ENCODE data around the gene CLEC10A.
"Not testable (repeated sequence)": the region's sequence is repeated elsewhere in the genome, so short reads cannot be mapped to it uniquely, and the experiment has no call there.

Gene CLEC10A

DNA sequence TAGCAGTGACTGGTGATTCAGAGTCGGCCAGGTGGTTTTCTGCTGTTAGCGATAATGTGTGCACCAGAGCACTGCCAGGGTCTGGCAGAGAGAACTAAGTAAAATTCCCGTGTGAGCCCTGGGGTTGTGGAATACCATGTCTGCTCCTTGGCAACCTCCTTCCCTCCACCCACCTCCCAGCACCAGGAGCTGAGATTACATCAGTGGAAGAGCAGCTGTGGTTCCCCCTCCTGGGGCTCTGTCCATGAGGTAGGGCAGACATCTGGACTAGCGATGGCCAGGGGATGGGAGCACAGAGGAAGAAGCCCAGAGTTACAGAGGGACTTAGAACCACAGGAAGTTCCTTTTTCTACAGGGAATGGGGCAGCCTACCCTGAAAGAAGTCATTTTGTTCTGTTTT is 15.8 kb downstream of the CLEC10A start:
- no peak overlapping the region for H3K27ac ChIP-seq (ENCODE audit: low read length)

DNA sequence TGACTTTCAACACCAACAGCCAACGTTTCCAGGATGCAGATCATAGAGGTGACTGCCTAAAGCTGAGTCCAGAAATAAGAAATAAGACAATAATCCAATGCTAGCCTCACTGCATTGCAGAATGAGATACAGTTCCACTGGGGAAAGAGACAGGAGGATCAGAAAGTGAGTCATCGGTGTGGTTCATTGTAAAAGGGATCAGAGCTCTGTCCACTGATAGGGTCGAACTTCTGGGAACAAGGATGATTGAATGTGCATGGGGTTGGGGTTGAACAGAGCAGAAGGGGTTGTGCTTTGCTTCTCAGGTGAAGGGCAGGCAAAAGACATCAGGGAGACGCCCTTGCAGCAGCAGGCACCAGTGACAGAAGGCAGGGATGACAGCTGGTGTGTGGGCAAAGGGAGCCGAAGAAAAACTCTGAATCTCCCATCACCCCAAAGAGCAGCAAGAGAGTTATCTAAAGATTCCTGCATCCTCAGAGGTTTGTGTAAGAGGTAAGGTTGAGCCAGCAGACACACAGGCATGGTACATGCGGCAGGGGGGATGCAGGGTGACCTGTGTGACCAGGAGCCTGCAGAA is 16.4 kb downstream of the CLEC10A start:
- H3K4me1 ChIP-seq (ENCODE audit: insufficient read depth, low read length), result no peaks in the 10 kb centered on the region

More for the DNA sequence above, 15.8 kb downstream of the CLEC10A start:
- H3K9ac ChIP-seq (ENCODE audit: low read depth, low read length), result no peak overlapping the region
- H3K27me3 ChIP-seq (ENCODE audit: insufficient read depth, low read length), result no peaks in the 10 kb centered on the region
- peaks cover 16% of the 10 kb centered on the region for H3K9me3 ChIP-seq (ENCODE audit: insufficient read depth, low read depth, low read length)
- no peaks in the 10 kb centered on the region for H3K36me3 ChIP-seq (ENCODE audit: insufficient read depth, low read depth, low read length)
- no peak overlapping the region for H3K4me3 ChIP-seq (ENCODE audit: low read length)
- H3K4me1 ChIP-seq (ENCODE audit: insufficient read depth, low read length), result no peaks in the 10 kb centered on the region

DNA sequence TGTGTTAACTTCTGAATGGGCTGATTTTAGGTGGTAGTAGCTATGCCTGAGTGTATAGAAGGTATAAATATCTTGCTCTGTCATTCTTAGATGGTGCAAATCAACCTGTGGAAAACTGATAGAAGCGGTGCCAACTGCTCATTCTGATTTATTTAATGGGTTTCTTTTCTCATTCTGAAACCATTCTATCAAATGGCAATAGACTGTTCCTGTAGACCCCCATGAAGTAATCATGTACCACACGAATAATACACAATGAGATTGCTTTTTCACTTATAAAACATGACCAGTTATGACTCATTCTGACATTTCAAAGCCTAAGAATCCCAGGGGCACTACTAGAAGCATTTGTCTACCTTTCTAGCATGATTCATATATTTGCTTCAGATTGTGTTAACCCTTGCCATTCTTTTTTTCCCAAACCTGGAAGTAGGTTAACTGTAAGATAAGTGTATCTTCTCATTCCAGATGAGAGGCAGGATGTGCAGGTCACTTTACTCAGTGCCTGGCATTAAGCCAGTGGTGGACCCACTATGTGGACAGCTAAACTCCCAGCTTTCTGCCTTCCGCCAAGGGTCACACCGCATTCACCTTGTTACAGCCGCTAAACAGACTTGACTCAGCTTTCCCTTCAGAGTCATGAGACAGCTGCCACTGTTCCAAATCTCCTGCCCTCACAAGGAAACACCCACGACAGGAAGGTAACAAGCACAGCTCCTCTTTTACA is 19.7 kb downstream of the CLEC10A start:
- Histone ChIP-seq H3K36me3 (ENCODE audit: insufficient read depth, low read depth, low read length) (no peaks in the 10 kb centered on the region), H3K9me3 (ENCODE audit: insufficient read depth, low read depth, low read length) (no peaks in the 10 kb centered on the region), H3K4me1 (ENCODE audit: insufficient read depth, low read length) (no peaks in the 10 kb centered on the region), H3K27me3 (ENCODE audit: insufficient read depth, low read length) (no peaks in the 10 kb centered on the region), H3K4me3 (ENCODE audit: low read length) (no peak overlapping the region), H3K27ac (ENCODE audit: low read length) (no peak overlapping the region), H3K9ac (ENCODE audit: low read depth, low read length) (no peak overlapping the region)

More for the DNA sequence above, 16.4 kb downstream of the CLEC10A start:
- Histone ChIP-seq H3K36me3 (ENCODE audit: insufficient read depth, low read depth, low read length) (no peaks in the 10 kb centered on the region), H3K27ac (ENCODE audit: low read length) (no peak overlapping the region), H3K9ac (ENCODE audit: low read depth, low read length) (no peak overlapping the region), H3K27me3 (ENCODE audit: insufficient read depth, low read length) (no peaks in the 10 kb centered on the region), H3K4me3 (ENCODE audit: low read length) (no peak overlapping the region), H3K9me3 (ENCODE audit: insufficient read depth, low read depth, low read length) (peaks cover 16% of the 10 kb centered on the region)

DNA sequence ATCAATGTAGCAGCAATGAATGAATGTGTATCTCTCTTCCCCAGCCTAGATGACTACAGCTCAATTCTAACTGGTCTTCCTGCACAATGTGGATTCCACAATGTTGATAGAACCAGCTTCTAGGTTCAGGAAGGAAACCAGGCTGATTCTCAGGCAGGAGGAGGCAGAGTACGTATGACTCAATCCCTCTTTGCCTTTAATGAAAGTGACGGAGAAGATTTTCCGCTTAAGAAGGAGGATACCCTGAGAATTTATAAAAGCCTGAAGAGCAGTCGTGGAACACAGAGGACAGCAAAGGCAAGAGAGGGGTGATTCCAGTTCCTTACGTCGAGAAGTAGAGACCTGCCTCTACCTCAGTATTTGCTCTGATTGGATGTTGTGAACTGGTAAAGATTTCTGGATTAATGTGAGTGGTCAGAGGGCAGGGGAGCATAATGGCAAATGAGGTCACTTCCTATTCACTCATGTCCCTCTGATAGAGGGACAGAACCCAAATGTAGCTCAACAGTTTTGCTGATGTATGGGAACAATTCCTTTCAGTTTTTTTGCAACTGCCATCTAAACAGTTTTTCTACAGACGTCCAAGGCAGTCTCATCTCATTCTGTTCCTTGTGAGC is 21.1 kb downstream of the CLEC10A start:
- Histone ChIP-seq H3K27ac (ENCODE audit: low read length) (no peak overlapping the region), H3K4me1 (ENCODE audit: insufficient read depth, low read length) (no peaks in the 10 kb centered on the region), H3K9ac (ENCODE audit: low read depth, low read length) (no peak overlapping the region), H3K9me3 (ENCODE audit: insufficient read depth, low read depth, low read length) (no peaks in the 10 kb centered on the region), H3K27me3 (ENCODE audit: insufficient read depth, low read length) (no peaks in the 10 kb centered on the region), H3K36me3 (ENCODE audit: insufficient read depth, low read depth, low read length) (no peaks in the 10 kb centered on the region), H3K4me3 (ENCODE audit: low read length) (no peak overlapping the region)

DNA sequence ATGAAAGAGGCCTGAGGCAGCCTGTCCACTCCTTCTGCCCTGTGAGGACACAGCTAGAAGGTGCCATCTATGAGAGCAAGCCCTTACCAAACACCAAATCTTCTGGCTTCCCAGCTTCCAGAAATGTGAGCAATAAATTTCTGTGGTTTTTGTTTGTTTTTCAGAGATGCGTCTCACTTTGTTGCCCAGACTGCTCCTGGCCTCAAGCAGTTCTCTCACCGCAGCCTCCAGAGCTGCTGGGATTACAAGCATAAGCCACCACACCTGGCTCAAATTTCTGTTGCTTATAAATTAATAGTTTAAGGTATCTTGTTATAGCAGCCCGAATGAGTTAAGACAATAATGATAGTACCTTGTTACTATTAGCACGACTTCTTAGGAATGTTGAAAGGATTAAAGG is 23.7 kb downstream of the CLEC10A start:
- H3K9me3 ChIP-seq (ENCODE audit: insufficient read depth, low read depth, low read length), result no peaks in the 10 kb centered on the region
- H3K36me3 ChIP-seq (ENCODE audit: insufficient read depth, low read depth, low read length), result no peaks in the 10 kb centered on the region
- no peak overlapping the region for H3K4me3 ChIP-seq (ENCODE audit: low read length)
- H3K4me1 ChIP-seq (ENCODE audit: insufficient read depth, low read length), result no peaks in the 10 kb centered on the region
- H3K27ac ChIP-seq (ENCODE audit: low read length), result no peak overlapping the region
- H3K9ac ChIP-seq (ENCODE audit: low read depth, low read length), result no peak overlapping the region
- H3K27me3 ChIP-seq (ENCODE audit: insufficient read depth, low read length), result no peaks in the 10 kb centered on the region

GRCh38 chr17:7050583-7050982 is 29.5 kb downstream of the CLEC10A start:
- not testable (repeated sequence) for H3K27ac ChIP-seq (ENCODE audit: low read length); H3K9me3 ChIP-seq (ENCODE audit: insufficient read depth, low read depth, low read length); H3K36me3 ChIP-seq (ENCODE audit: insufficient read depth, low read depth, low read length); H3K9ac ChIP-seq (ENCODE audit: low read depth, low read length); H3K4me3 ChIP-seq (ENCODE audit: low read length); H3K4me1 ChIP-seq (ENCODE audit: insufficient read depth, low read length)
- peaks cover 13% of the 10 kb centered on the region for H3K27me3 ChIP-seq (ENCODE audit: insufficient read depth, low read length)

GRCh38 chr17:7048968-7049367 is 31.1 kb downstream of the CLEC10A start:
- no peak overlapping the region for H3K27ac ChIP-seq (ENCODE audit: low read length)
- peaks cover 4% of the 10 kb centered on the region; the same call in 1 of the 2 replicates for H3K4me1 ChIP-seq (ENCODE audit: insufficient read depth, low read length)
- H3K27me3 ChIP-seq (ENCODE audit: insufficient read depth, low read length), result peaks cover 29% of the 10 kb centered on the region
- H3K36me3 ChIP-seq (ENCODE audit: insufficient read depth, low read depth, low read length), result no peaks in the 10 kb centered on the region
- H3K4me3 ChIP-seq (ENCODE audit: low read length), result no peak overlapping the region
- no peak overlapping the region for H3K9ac ChIP-seq (ENCODE audit: low read depth, low read length)
- no peaks in the 10 kb centered on the region for H3K9me3 ChIP-seq (ENCODE audit: insufficient read depth, low read depth, low read length)

DNA sequence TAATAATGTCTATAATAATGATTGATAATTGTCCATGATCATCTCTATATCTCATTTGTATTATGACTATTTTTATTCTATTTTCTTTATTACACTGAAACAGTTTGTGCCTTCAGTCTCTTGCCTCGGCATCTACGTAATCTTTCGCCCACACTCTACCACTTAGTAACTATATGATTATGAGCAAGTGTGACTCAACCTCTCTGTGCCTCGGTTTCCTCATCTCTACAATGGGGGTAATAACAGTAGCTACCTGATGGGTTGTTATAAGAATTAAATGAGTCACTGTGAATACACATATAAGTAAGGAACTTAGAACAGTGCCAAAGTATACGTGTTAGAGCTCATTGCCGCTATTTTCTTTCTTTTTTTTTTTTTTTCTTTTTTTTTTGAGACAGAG is 32.5 kb downstream of the CLEC10A start:
- H3K36me3 ChIP-seq (ENCODE audit: insufficient read depth, low read depth, low read length), result no peaks in the 10 kb centered on the region
- no peak overlapping the region for H3K27ac ChIP-seq (ENCODE audit: low read length)
- peaks cover 6% of the 10 kb centered on the region; the same call in 1 of the 2 replicates for H3K4me1 ChIP-seq (ENCODE audit: insufficient read depth, low read length)
- H3K4me3 ChIP-seq (ENCODE audit: low read length), result no peak overlapping the region
- H3K9me3 ChIP-seq (ENCODE audit: insufficient read depth, low read depth, low read length), result no peaks in the 10 kb centered on the region
- H3K27me3 ChIP-seq (ENCODE audit: insufficient read depth, low read length), result peaks cover 43% of the 10 kb centered on the region
- no peak overlapping the region for H3K9ac ChIP-seq (ENCODE audit: low read depth, low read length)

GRCh38 chr17:7046725-7047397 is 33.2 kb downstream of the CLEC10A start:
- not testable (repeated sequence) for H3K9ac ChIP-seq (ENCODE audit: low read depth, low read length); H3K9me3 ChIP-seq (ENCODE audit: insufficient read depth, low read depth, low read length)

GRCh38 chr17:7046127-7046724 is 33.8 kb downstream of the CLEC10A start:
- Histone ChIP-seq H3K27ac (ENCODE audit: low read length) (no peak overlapping the region), H3K4me3 (ENCODE audit: low read length) (peak overlapping the region; percentile 63), H3K27me3 (ENCODE audit: insufficient read depth, low read length) (peaks cover 57% of the 10 kb centered on the region), H3K9me3 (ENCODE audit: insufficient read depth, low read depth, low read length) (no peaks in the 10 kb centered on the region), H3K36me3 (ENCODE audit: insufficient read depth, low read depth, low read length) (no peaks in the 10 kb centered on the region), H3K4me1 (ENCODE audit: insufficient read depth, low read length) (peaks cover 9% of the 10 kb centered on the region; the same call in 1 of the 2 replicates), H3K9ac (ENCODE audit: low read depth, low read length) (no peak overlapping the region)

More at GRCh38 chr17:7046725-7047397, 33.2 kb downstream of the CLEC10A start:
- H3K4me1 ChIP-seq (ENCODE audit: insufficient read depth, low read length); H3K27ac ChIP-seq (ENCODE audit: low read length); H3K36me3 ChIP-seq (ENCODE audit: insufficient read depth, low read depth, low read length): not testable (repeated sequence)
- Histone ChIP-seq H3K27me3 (ENCODE audit: insufficient read depth, low read length) (peaks cover 50% of the 10 kb centered on the region), H3K4me3 (ENCODE audit: low read length) (peak overlapping the region; percentile 63)

DNA sequence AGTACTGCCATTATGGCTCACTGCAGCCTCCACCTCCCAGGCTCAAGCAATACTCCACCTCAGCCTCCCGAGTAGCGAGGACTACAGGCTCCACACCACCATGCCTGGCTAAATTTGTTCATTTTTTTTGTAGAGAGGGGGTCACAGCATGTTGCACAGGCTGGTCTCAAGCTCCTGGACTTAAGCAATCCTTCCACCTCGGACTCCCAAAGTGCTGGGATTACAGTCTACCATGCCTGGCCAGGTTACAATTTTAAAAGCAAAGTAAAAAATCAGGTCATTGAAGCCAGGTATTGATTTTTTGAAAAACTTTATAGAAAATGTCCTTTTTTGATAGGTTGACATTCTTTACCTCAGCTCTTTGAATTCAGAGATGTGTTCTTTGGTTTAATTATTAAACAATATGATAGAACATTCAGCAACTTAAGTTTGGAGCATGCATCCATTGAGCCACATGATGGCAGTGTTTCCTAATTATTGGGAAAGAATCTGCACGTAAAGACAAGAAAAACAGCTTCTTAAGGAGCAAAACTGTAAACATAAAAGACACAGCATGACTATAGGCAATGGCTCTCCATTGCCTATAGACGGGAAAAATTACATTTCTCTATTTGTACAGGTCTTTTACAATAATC is 34.4 kb downstream of the CLEC10A start:
- H3K27me3 ChIP-seq (ENCODE audit: insufficient read depth, low read length), result peaks cover 59% of the 10 kb centered on the region
- H3K4me1 ChIP-seq (ENCODE audit: insufficient read depth, low read length), result peaks cover 9% of the 10 kb centered on the region; the same call in 1 of the 2 replicates
- no peak overlapping the region for H3K27ac ChIP-seq (ENCODE audit: low read length)
- H3K9ac ChIP-seq (ENCODE audit: low read depth, low read length), result no peak overlapping the region
- peak overlapping the region; percentile 63; the same call in 1 of the 2 replicates for H3K4me3 ChIP-seq (ENCODE audit: low read length)
- no peaks in the 10 kb centered on the region for H3K9me3 ChIP-seq (ENCODE audit: insufficient read depth, low read depth, low read length)
- H3K36me3 ChIP-seq (ENCODE audit: insufficient read depth, low read depth, low read length), result no peaks in the 10 kb centered on the region

Data from iPS-20b (cell line).